Frontal cortex (tissue), 4 donors: ENCODE measurements around the gene PRICKLE3. TPM values are rescaled to one million over a fixed set of nuclear protein-coding genes. Genes with fewer than 3 reads are reported as not detected.

ENCODE experiments used
- DNase-seq, 2 donors: peaks; one replicate each; pipeline ENCODE4 v3.0.0; 2012; ENCODE audit warnings: low spot score in 2 of 2
- FAIRE-seq: peaks from 2 replicates; lab custom pipeline; 2012; peaks lifted over from hg19 to GRCh38; lab: Jason Lieb, UNC
- total RNA-seq: library from RNA; depleted of rRNA; stranded (reverse); fragments of >200 nt; gene quantifications from one replicate; pipeline ENCODE4 v1.2.3, GENCODE V29; 2014
- donor health status: control.
- donor health status: control.
- donor health status: control.

The PRICKLE3 gene
- total RNA-seq, 1 donor from 2014 or later: under 0.01 TPM

DNA sequence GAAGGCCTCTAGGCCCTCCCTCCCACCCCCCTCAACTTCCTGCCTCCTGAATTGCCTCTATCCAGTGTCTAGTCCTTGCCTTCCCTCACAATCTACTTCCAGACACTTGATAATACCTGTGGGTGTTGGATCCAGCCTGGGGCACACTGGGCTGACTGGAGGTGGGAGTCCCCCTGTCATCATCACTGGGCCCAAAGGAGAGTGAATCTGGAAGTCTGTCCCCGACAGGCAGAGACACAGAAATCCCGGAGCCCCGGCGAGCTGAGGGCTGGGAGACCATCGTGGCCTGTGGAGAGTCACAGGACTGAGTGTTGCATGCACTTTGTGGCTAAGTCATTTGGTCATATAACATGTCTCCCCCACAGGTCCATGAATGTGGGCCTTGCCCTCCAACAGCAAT is 22.2 kb upstream of the PRICKLE3 start:
- FAIRE-seq (no peak), DNase-seq (no peak)

DNA sequence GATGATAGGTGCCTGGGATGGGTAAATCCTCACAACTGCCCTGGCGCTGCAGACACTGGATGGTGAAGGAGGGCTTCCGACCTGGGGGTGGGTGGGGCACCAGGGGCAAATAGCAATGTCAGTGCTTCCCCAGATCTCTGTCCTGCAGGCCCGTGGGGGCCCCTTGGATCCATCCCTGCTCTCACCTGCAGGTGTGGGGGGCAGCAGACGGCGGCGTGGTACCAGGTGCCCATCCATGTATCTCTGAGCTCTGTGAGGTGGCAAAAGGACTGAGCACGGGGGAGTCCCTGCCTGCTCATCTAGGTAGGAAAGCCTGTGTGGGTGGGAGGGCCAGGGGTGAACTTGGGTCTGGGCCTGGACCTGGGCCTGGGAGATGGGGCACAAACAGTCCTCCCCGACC is 20.4 kb upstream of the PRICKLE3 start:
- DNase-seq (no peak), FAIRE-seq (no peak)

DNA sequence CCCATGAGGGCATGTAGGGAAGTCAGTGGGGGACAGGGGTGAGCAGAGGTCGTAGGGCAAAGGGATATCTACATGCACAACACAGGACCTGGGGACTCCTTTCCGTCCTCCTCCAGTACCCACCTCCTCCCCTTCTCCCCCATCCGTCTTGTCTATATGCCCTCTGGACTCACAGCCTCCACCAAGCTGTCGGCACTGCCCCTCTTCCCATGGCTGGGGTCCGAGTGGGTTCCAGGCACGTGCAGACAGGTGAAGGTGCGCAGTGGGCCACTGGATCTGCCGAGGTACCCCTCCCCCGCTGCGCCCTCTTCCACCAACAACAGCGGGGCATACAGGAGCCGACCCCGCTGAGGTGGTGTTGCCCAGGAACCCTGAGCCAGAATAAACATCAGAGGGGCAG is 19.3 kb upstream of the PRICKLE3 start:
- FAIRE-seq (no peak), DNase-seq (no peak)

DNA sequence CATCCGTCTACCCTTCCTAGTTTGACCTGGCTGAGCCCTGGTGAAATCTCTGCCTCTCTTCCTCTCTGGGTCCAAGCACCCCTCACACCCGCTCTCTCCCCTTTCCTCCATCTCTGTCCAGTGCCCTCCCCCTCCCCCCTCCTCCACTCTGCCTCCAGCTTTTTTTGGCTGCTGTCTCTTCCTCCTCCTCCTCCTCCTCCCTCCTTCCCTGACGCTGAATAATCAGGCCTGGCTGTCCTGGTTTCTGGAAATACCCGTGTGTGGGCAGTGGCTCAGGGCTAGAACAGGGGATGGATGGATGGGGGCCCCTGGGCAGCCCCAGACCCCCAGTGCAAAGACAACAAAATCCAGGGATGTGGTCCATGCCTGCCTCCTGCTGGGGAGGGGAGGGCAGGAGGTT is 18.5 kb upstream of the PRICKLE3 start:
- no peak for FAIRE-seq
- DNase-seq: no peak

DNA sequence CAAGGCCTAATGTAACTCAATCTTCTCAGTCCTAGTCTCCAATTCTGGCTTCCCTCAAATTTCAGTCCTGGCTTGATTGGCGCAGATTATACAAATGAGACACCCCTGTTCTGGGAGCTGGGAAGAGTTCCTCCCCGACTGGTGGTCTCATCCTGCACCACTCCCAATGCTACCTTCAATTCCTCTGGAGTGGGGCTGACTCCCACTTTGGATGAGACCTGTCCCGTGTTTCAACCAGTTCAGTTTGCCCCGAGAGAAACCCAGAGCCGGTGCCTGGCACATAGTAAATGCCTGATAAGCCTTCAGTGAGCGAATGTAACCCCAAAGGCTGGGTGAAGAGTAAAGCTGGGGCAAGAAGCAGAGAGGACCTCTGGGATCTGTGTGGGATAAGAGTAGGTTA is 17.8 kb upstream of the PRICKLE3 start:
- DNase-seq: no peak
- FAIRE-seq: no peak

DNA sequence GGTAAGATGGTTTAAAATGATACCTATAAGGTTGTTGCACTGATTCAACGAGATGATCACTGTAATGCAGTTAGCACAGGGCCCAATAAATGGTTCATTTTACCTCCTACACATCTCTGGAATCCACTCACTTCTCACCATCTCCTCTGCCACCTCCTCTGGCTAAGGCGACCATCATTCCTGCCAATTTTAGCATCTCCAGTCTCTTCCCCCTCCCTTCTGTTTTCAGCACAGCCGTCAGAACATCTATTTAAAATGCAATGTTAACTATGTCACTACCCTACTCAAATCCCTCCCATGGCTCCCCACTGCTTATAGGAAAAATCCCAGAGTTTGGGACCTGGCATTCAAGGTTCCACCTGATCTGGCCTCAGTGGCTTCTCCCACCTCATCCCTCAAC is 17.4 kb upstream of the PRICKLE3 start:
- DNase-seq (no peak), FAIRE-seq (no peak)

DNA sequence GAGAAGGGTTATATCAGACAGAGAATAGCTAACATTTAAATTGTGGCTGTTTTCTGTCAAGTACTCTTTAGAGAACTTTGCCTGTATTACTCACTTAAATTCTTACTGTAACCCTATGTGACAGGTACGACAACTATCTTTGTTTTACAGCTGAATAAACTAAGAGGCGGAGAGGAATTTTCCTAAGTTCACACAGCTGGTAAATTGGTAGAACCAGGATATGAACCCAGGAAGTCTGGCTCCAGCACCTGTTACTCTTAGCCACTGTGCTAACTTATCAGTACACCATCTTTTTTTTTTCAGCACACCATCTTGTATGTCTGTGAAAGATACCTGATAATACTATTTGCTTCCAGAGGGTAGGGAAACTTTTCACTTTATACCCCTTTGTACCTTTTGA is 15.8 kb upstream of the PRICKLE3 start:
- FAIRE-seq (no peak), DNase-seq (no peak)

DNA sequence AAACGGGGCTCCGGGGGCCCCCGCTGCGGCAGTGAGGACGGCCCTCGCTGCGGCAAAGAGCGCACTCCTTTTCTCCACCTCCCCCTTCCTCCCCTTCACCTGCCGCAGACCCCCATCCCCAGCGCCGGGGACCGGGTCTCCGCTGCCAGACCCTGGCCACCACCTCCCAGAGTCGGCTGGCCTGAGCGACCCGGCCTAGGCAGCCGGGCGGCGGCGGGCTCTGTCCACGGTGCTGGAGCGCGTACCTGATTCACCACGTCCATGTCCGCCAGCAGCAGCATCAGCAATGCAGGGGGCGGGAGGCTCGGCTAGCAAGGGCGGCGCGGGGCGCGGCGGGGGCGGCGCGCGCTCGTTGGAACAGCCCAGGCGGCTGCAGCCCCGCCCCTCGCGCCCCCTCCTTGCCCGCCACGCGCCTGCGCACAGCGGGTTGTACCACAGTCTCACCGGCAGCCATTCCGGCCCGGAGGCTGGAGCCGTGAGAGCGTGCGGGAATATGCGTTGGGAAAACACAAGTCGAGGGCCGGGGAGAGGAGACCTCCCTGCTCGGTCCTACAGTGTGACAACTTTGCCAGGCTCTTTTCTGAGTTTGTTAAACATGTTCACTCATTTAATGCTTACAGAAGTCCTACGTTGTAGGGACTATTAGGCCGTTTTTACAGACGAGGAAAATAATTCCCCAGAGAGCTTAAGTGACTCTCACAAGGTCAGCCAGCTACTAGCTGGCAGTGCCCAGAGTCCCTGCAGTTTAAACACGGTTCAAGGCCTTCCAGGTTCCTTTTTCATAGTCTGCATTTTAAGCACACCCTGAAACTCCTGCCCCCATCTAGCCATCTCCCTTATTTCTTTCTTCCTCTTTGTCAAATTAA is 14.0 kb upstream of the PRICKLE3 start, which contains the start of gene SYP:
Gene SYP, minus strand, starts transcription at position 288 of the 866 bp plus-strand sequence. Its CDS starts 7 bp downstream, at position 281.
- FAIRE-seq: no peak
- DNase-seq: peak; percentile 87 to 89

DNA sequence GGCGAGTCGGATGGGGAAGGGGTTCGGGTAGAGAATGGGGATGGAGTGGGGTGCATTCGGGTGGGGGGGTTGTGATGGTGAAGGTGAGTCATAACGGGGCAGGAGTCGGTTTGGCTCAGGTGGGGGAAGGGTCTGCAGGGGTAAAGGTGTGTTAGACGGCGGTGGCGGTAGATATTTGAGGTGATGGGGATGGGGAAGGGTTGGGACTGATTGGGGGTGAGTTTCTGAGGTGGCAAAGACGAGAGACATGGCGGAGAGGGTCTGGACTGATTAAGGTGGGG is 13.1 kb upstream of the PRICKLE3 start:
- FAIRE-seq (no peak), DNase-seq (no peak)

DNA sequence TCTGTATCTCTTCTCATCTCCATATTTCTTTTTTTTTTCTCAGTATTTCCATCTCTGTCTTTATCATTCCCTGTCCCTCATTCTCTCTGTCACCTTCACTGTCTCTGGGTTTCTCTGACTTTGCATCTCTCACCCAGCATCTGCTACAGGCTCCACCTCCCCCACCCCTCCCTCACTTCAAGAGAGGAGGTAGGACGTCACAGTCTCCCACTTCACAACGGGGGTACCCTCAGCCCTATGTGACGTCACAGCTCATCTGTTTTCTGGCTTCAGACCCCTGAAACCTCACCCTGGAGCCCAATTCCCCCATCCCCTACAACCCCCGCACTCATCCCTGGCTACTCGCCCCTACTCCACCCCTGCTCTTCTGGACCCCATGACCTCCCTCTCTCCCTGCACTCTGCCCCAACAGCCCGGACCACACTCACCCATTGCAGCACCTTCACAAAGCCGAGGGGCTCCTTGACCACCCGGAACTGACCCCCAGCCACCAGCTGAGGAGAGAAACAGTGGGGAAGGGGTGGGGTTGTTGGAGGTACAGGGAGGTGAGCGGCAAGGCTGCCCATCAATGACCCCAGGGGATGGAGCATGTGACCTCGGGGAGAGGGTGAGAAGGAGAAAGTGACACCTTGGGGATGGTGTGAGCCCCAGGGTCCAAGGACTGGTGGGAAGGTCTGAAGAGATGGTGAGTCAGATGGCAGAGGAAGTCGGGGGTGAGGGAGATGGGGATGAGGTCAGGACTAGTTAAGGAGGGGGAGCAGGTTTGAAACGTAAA is 12.6 kb upstream of the PRICKLE3 start:
- DNase-seq (no peak), FAIRE-seq (no peak)

DNA sequence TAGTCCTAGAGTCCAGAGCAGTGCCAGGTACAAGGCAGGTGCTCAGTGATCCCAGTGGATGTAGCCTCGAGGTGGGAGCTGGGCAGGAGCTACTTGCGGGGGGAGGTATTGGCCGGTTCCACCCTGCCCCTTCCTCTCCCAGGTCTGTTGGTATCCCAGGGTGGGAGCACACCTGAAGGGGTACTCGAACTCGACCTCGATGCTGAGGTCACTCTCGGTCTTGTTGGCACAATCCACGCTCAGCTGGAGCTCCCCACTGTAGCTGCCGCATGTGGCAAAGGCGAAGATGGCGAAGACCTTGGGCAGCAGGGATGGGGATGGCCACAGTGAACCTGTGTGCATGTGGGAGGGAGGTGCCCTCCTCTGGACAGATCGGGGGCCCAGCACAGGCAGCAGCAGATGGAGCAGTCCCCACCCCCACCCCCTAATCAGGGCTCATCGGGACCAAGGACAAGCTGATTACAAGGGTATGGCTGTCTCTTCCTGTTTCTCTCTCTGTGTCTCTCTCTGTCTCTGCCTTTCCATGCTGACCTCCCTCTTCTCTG is 11.4 kb upstream of the PRICKLE3 start:
- no peak for DNase-seq
- FAIRE-seq: no peak

DNA sequence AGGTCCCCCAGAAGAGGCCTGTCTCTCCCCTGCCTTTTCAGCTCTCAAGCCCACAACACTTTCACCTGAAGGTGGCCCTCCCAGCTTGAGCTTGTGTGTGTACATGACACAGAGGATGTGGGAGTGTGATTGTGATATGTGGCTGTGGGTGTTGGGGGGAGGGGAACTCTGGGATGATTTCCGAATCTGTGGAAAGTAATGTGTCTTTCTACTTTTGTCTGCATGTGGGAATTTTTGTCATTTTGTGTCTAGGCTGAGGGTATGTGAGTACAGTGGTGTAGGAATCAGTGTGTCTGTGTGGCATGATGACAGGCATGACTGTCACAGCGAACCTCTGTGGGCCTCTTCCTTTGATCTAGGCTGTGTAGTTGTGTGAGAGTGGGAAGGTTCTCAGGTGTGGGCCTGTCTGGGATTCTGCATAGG is 7.4 kb upstream of the PRICKLE3 start:
- FAIRE-seq (no peak), DNase-seq (no peak)

DNA sequence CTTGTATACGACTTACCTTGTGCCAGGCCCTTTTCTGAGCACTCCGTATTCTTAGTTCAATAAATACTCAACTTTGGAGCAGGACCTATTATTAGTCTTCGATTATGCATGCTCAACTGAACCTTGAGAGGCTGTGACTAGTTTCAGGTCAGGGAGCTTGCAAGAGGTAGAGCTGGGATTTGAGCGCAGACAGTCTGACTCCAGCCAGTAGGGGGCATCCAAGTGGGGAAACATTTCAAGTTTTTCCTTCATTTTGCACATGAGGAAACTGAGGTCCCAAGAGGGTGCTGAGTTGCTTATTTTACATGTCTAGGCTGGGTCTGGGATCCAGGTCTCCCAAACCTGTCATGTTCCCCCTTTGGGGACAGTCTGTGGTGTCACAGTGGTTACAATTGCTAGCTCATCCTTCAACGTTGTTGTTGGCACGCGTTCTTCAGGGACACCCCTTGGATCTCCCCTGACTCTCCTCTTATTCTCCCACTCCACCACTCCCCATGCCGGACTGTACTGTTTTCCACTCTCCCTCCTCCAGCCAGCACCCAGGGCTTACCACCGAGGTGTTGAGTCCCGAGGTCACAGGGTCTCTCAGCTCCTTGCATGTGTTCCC is 6.7 kb upstream of the PRICKLE3 start:
- FAIRE-seq (no peak), DNase-seq (no peak)

DNA sequence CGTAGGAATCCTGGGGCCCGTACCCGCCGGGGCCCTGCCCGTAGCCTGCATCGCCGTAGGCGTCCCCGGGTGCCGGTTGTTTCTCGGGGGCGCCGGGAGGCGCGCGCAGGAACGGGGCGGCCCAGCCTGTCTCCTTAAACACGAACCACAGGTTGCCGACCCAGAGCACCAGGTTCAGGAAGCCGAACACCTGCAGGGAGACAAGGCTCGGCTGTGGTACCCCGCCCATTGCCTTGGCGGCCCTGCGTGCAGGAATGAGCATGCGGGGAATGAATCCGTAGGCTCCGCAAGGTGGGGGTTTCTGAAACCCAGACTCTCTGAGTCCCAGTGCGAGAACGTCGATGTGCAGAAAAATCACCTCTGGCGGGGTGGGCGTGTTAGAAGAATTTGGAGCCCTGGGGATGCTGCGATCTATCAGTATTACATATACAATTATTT is 5.4 kb upstream of the PRICKLE3 start:
- FAIRE-seq (no peak), DNase-seq (no peak)

DNA sequence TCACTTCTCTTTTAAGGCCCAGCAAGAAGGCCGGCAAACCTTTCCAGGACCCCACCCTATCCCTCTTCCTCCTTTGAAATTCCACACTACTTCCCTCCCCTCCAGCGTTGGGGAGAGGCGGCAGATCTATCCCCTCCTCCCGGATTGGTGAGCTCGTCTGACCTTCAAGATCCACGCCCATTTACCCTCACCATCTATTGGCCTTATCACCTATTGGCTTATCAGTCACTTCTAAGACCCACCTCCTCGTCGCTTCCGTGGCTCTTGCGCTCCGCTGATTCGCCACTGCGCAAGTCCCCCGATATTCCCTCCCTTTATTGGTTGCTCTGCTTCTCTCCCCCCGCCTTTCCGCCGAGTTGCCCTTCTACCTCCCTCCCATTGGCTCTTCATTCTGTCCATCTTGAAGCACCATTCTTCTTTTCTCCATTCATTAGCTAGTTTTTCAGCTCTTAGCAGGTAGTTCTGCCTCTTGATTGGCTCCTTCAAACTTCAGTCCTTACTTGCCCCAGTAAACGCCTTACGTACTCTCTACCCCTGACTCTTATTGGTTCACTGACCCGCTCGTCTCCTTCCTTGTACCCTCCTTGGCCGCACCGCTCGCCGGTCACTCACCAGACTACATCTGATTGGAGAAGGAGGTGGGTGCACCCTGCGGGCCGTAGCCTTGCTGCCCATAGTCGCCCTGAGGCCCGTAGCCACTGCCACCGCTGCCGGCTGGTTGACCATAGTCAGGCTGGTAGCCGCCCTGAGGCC is 4.8 kb upstream of the PRICKLE3 start:
- peak; percentile 86 to 89 for DNase-seq
- peak; percentile 98 for FAIRE-seq

DNA sequence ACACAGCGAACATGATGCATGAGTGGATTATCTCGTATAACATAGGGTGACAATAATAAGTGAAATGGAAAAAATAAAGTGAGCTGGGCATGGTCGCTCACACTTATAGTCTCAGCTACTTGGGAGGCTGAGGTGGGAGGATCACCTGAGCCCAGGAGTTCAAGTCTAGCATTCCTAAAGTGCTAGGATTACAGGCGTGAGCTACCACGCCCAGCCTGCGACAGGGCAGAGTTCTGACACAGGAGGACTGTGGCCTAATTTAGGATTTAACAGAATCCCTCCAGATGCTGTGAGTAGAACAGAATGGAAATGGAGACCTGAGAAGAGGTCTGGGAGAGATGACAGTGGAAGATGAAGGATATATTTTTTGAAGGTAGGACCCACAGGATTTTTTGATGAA is 3.4 kb upstream of the PRICKLE3 start:
- FAIRE-seq (no peak), DNase-seq (no peak)

DNA sequence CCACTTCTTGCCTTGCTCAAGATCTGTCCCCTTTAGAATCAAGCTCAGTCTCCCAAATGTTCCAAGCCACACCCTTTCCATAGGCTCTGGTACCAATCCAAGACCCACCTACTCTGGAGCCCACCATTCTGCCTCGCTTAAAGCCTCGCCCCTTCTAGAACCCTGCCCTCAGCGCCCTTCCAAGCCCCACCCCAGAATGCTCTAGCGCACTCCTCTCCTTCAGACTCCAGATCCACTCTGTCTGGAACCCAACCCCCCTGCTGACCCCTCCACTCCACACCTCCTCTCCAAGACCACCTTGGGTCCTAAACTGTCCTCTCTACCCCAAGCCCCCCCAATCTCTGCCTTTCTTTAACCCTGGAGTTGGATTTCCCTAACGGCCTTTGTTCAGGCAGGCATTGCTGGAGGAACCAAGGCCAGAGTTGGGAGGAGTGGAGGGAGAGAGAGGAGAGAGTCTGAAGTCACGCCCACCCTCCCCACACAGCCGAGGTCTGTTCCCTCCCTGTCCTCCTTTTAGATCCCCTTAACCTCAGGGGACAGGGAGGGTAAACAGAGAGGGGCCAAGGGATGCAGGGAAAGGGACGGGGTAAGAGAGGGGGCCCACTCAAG is 2.4 kb upstream of the PRICKLE3 start:
- DNase-seq (no peak), FAIRE-seq (no peak)

DNA sequence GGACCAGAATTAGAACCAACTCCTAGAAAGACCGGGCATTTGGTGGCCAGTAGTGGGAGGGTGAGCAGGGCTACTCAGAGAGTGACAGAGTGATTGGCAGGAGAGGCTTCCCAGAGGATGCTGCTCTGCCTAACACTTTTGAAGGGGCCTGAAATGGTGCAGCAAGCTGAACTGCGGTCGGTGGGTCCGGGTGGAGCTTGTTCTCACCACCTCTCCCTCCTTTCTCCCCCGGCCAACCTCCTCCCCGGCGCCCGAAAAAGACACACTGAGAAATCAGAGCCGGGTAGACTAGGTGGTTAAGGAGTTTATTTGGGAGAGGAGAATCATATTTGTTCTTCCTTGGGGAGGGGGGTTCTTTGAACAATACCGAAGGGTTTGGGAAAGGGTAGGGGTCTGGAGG is 1.4 kb upstream of the PRICKLE3 start:
- DNase-seq (no peak), FAIRE-seq (no peak)

DNA sequence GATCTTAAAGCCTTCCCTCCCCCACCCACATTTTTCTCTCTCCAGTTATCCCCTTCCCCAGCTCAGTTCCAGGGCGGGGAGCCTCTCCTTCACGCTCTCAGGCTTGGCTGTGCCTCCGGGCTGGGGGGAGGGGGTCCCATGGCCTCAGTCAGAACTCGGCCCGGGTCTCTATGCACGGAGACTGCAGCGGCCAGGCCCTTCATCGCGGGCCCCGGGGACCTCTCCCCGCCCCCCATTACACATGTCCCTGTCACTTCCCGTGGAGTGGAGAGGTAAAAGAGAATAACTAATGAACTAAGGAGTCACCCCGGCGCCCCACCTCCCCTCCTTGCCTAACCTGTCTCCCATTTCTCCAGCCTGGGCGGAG is 838 bp upstream of the PRICKLE3 start:
- FAIRE-seq (no peak), DNase-seq (no peak)
